ENCODE measurements around the gene AARS2.

The AARS2 gene

DNA sequence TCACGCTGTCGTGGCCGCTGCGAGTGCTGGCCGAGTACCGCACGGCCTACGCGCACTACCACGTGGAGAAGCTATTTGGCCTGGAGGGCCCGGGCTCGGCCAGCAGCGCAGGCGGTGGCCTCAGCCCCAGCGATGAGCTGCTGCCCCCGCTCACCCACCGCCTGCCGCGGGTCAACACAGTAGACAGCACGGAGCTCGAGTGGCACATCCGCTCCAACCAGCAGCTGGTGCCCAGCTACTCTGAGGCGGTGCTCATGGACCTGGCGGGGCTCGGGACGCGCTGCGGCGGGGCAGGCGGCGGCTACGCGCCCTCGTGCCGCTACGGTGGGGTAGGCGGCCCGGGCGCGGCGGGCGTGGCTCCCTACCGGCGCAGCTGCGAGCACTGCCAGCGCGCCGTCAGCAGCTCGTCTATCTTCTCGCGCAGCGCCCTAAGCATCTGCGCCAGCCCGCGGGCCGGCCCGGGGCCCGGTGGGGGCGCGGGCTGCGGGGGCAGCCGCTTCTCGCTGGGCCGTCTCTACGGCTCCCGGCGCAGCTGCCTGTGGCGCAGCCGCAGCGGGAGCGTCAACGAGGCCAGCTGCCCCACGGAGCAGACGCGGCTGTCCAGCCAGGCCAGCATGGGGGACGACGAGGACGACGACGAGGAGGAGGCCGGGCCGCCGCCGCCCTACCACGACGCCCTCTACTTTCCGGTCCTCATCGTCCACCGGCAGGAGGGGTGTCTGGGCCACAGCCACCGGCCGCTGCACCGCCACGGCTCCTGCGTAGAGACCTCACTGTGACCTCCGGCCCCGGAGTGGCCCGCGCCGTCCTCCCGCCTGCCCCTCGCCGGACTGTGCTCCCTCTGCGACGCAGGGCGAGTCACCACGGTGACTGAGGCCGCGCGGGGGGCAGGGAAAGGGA lies 37.1 kb downstream of the AARS2 start:
- DNase-seq (ENCODE audit: low spot score) = no peak

DNA sequence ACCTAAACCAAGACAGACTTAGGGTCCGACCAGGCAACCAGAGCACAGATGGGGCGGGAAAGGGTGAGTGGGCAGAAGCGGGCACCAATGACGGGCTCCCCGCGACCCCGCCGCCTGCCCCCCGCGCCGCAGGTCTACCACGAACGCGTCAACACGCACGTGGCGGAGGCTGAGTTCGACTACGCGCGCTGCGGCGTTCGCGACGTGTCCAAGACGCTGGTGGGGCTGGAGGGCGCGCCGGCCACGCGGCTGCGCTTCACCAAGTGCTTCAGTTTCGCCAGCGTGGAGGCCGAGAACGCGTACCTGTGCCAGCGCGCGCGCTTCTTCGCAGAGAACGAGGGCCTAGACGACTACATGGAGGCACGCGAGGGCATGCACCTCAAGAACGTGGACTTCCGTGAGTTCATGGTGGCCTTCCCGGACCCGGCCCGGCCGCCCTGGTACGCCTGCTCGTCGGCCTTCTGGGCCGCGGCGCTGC lies 37.8 kb downstream of the AARS2 start:
- no peak for DNase-seq (ENCODE audit: low spot score)

DNA sequence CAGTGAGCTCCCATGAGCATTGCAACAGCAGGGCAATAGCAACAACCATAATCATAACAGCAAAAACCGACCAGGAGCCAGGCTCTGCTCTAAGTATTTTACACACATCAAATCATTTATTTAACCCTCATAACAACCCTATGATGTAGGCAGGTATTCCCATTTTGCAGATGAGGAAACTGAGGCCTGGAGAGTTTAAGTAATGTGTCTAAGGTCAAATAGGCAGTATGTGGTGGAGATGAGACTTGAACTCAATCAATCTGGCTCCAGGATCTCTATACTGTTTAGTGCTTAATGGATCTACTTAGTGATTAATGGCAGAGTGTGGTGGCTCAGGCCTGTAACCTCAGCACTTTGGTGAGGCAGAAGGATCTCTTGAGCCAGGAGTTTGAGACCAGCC lies 39.5 kb downstream of the AARS2 start:
- no peak for DNase-seq (ENCODE audit: low spot score)

DNA sequence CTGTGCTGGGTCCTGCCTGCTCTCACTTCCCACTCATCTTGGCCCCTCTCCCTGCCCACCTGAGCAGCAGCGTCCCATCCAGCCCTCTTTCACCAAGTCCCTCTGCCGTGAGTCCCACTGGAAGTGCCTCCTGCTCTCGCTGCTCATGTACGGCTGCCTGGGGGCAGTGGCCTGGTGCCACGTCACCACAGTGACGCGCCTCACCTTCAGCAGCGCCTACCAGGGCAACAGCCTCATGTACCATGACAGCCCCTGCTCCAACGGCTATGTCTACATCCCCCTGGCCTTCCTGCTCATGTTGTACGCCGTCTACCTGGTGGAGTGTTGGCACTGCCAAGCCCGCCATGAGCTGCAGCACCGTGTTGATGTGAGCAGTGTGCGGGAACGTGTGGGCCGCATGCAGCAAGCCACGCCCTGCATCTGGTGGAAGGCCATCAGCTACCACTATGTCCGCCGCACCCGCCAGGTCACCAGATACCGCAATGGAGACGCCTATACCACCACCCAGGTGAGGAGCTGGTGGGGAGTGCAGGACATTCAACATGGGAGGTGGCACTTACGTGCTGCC lies 40.1 kb downstream of the AARS2 start:
- no peak for DNase-seq (ENCODE audit: low spot score)

DNA sequence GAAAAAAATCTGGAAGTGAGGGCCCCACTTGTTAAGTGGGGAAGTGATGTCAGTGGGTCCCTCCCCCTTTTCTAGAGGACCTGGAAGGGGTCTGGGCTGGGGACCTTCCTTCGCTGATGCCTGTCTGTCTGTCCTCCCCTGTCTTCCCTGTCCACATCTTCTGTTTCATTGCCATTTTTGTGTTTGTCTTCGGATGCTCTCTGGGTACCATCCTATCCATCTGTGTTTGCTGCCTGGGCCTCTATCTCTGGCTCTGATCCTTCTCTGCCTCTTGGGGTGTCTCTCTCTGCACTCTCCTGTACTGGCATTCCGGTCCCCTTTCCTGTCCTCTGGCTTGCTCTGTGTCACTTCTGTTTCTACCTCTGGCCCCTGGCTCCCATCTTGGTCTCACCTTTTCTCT lies 40.6 kb downstream of the AARS2 start:
- no peak for DNase-seq (ENCODE audit: low spot score)

DNA sequence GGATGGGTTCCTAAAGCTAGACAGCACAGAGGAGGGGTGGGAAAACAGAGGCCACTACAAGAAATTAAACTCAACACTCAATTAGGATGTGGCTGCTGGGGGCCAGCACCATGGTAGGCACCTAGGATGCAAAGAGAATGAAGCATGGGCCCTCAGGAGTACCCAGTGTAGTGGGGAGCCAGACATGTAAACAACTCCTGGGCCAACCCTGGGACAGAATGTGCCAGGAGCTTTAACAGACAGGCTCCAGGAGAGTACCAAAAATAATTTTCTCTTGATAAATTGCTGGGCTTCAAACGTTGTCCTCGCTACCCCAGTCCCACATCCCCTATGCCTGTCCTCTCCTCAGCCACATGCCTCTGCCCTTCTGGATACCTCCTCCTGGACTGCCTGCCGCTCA lies 41.2 kb downstream of the AARS2 start:
- no peak for DNase-seq (ENCODE audit: low spot score)

DNA sequence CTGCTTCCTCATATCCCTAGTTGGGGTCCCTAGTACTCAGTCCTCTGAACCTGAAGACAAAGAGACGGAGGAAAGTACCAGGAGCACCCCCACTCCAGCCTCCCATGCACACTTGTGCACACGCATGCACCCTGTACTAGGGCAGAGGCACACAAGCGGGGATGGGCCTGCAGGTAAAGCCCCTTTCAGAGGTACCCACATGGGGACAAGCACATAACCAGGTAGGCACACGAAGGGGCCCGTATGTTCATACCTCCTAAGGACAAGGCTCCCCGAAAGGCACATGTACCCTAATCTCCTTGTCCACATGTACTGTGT lies 41.8 kb downstream of the AARS2 start:
- DNase-seq (ENCODE audit: low spot score) = no peak

DNA sequence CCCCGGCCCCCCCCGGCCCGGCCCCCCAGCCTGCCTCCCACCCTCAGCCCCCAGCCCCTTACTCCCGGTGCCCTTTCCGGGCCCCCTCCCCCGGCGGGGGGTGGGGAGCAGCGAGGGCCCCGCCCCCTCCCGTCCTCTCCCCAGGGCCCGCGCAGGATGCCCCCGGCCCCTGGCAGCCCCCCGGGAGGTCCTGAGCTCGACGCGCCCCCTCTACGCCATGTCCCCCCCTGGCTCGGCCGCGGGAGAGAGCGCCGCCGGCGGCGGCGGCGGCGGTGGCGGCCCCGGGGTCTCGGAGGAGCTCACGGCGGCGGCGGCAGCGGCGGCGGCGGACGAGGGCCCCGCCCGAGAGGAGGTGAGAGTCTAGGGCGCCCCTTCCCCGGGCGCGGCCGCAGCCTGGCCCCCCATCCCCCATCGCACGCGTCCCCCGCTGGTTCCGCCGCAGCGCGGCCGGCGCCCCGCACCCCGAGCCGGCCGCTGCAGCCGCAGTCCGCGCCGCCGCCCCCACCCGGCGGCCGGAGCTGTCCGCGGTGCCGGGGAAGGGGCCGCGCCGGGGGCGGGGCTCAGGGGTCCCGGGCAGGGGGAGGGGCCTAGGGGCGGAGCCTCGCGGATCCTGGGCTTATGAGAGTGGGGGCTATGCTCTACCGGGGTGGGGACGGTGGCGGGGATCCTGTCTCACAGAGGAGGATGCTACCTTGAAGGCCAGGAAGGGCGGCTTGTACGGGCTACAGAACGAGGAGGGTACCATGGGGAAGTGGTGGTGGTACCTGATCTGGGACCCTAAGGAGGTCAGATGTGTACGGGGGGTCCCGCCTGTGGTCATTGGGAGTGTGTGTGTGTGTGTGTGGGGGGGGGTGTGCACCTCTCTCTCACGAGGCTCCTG lies 42.4 kb downstream of the AARS2 start:
- no peak for DNase-seq (ENCODE audit: low spot score)

DNA sequence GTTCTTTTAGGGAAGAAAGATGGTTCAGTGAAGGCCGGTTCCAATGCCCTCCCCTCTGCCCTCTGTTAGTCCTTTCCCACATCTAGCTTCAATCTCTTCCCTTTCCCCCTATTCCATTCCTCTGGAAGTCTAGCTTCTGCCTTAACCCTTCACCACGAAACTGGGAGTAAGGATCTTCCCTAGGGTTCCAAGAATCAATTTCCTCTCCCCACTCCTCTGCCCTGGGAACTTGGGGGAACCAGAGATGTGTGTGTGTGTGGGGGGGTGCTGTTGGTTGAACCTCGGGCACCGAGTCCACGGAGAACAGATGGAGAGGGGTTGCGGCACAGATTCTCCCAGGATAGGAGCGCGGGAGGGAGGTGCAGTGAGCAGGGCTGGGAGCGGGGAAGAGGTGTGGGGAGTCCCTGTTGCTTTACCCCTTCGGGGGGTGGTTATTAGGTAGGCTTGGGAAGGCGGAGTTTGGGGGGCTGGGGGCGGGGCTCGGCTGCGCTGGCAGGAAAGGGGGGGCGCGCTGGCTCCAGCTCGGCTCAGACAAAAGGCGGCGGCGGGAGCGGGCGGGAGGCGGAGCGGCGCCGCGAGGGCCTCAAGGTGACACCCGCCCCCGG lies 43.1 kb downstream of the AARS2 start, which contains the start of gene TMEM151B:
Gene TMEM151B (plus strand): TSS at position 530 of the 605 bp plus-strand sequence. CDS start 293 bp downstream, outside the sequence.
- no peak for DNase-seq (ENCODE audit: low spot score)

DNA sequence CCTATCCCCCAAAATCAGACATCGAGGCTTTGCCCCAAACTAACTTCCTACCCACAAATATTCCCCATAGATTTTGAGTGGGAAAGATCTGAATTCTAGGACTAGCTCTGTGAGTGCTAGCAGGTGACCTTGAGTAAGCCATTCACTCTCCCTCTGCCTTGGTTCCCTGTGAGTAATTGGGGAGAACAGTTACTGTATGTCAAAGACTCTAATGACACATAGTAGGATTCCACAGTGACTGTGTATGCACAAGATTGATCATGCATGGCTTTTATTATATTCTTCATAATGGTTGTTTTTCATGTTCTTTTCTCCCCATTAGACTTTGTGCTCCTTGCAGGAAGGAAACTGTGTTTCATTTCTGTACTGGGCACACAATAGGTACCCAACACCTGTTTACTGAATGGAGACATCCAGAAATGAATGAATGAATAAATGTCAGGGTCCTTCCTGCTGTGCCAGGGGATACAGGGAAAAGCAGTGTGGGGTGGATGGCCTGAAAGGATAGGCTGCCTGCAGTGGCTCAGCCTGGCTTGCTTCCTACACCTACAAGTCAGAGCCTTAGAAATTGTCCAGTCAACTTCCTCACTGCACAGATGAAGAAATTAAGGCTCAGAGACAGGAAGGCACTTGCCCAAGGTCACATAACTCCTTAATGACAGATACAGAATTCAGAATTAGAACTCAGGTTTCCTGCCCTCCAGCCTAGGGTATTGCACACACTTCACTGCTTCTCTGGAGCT lies 43.8 kb downstream of the AARS2 start:
- no peak for DNase-seq (ENCODE audit: low spot score)

DNA sequence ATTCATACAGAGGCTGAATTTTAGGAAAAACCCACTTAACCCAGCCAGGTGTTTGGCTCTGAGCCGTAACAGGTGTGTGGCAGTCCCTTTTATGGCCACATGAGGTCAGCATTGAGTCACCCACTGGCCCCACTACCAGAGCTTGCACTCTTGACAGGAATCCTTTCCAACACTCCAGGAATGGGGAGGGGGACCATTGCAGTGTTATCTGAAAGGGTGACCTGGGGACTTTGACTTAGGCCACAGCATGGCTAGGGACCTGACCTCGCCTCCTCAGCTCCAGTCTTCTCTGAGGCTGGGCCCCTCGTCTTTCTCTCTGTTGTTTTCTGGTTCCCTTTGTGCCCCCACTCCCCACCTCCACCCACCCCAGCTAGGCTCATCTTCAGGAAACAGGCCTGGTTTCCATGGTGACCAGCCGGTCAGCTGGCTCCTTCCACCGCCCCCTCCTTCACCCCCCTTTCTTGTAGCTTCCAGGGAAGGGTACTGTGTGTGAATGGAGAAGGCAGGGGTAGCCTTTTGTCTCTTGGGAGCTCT lies 45.0 kb downstream of the AARS2 start:
- DNase-seq (ENCODE audit: low spot score) = peak; percentile 60

DNA sequence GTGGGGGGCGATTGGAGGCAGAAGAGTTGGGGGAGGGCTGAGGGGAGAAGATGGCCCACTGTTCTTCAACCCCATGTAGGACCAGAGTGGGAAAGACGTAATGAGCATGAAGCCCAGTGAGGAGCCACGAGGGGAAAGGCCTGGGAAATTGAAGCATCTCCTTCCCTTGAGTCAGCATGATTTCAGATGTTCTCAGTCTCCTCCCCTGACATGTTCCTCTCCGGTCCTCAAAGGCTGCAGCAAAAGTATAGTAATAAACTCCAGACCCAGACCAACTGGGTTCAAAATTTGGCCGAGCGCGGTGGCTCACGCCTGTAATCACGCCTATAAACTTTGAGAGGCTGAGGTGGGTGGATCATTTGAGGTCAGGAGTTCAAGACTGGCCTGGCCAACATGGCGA lies 45.9 kb downstream of the AARS2 start:
- no peak for DNase-seq (ENCODE audit: low spot score)

DNA sequence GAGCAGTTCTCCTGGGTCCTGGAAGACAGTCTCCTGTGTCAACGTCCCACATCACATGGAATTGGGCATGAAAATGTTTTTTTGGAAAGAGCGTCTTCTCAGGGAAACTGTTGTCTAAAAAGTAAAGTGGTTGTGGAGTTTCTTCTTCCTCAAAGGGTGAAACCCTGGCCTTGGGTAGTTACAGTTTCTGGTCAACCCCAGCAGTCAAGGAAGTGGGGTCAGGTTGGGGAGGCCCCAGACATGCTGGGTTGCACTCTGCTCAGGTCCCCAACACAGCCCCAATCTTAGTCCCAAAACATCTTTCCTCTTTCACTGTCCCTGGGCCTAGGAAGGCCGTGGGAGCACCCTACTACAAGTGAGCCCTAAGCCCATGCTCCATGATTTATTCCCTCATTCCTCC lies 46.8 kb downstream of the AARS2 start:
- no peak for DNase-seq (ENCODE audit: low spot score)

DNA sequence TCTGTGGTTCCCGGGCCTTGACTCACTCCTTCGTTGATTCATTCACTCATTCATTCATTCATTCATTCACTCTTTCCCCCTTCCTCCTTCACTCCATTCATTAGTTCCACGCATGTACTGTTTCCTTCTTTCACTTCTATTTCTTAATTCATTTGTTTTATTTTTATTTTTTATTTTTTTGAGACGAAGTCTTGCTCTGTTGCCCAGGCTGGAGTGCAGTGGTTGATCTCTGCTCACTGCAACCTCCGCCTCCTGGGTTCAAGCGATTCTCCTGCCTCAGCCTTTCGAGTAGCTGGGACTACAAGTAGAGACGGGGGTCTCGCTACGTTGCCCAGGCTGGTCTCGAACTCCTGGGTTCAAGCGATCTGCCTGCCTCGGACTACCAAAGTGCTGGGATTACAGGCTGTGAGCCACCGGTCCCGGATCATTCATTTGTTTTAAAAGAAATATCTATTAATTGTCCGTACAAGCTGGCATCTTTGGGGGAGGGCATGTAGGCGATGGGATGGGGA lies 47.4 kb downstream of the AARS2 start:
- no peak for DNase-seq (ENCODE audit: low spot score)

DNA sequence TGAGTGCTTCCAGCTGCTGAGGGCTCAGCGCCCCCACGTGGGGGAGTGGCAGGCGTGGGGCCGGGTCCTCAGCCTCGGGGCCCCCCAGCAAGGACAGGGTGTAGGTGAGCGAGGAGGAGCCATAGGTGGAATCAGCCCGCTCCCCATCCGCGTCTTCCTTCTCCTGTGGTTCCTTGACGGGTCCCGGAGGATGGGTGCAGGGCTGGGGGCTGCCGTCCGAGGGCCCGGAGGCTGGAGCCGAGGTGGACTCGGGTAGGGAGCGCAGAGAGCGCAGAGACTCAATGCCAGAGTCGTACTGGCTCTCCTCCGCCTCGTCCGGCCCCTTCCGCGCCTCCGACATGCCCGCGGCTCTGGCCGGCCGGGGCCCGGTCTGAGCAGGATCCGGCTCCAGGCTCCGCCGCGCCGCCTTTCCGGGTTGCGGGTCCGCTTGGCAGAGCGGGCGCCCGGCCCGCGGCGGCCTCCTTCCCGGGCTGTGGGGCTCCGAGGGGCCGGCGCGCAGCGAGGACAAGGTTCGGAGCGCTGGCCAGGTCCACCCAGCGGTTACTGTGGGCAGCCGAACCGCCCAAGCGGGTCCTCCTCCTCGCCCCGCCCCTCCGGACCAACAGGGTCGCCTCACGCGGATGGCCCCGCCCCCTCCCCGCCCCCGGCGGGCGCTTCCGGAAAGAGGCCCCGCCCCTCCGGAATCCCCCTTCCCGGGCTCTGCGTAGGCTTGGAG lies 48.0 kb downstream of the AARS2 start, which contains the start of gene NFKBIE:
Gene NFKBIE (minus strand): TSS at position 545 of the 715 bp plus-strand sequence. CDS start 205 bp downstream, at position 340.
- peak; percentile 96 for DNase-seq (ENCODE audit: low spot score)

DNA sequence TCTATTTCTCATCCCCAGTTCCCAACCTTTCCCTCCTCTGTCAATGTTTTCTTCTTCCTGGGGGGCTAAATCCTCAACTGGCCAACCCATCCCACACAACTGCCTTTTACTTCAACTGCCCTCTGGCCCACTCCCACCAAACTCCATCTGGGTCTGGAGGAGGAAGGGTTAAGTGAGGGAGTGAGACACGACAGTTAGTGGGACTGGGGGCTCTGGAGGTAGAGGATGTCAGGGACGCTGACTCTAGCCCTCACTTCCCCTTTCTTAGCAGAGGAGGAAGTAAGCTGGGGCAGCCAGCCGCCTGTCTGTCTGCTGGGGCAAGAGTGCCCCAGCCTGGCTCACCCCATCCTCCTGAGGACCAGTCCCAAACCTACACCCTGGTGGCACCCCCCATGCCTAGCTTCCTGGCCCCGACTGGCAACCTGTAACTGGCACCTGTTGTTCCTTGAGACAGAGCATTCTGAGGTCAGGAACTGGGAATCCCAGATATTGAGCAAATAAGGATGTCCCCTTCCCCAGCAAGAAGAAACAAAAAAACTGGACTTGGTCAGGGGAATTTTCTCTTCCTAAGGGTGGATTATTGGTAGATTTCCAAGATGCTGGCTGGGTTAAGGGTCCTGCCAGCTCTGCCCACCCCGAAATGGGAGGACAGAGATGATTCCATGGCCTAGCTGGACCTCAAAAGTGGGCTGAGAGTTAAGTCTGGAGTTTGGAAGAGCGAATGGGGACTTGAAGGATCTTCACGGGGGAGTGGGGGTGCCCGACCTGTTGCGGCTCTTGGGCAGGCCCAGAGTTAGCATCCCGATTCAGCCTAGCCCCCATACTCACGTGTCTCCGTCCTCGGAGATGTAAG lies 48.8 kb downstream of the AARS2 start:
- peak; percentile 47 for DNase-seq (ENCODE audit: low spot score)

DNA sequence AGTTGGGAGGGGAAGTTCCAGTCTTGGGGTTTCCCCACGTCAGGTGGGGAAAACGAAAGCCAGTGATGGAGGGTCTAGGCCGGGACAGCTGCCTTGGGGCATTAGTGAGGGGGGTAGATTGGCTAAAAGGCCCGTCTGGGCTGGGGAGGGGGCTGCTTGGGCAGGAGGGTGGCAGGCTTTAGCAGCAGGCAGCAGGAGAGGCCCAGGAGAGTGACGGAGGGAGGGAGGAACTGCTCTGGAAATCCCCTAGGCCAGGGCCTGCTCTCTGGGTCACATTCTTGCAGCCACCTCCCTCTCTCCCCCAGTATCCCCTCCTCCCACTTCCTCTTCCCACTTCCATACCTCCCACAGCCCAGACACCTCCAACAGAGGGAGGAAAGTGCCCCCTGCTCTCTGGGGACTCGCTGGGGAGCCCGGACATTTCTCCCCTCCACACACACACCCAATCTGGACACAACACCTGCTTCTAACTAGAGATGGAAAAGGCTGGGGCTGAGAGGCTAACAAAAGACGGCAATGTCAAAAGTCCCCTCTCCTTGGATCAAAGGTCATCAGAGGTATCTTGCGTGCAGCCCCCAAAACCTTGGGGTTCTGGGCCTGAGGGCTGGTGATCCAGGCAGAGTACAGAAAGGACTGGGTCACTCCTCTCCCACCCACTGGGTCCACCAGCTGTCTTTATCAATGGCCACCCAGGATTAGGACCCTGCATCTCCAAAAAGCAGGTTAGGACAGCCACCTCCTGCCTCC lies 49.6 kb downstream of the AARS2 start:
- no peak for DNase-seq (ENCODE audit: low spot score)

Data from hepatic stellate cell (primary cell).